Heart right ventricle (tissue), 16 donors: Measurements from ENCODE around the gene DNAH14. TPM values are rescaled to one million over a fixed set of nuclear protein-coding genes. Genes with fewer than 3 reads are reported as not detected.
"Not testable (repeated sequence)": the region's sequence is repeated elsewhere in the genome, so short reads cannot be mapped to it uniquely, and the experiment has no call there.

ENCODE experiments used
- ATAC-seq, 8 donors: fragments of 200-7000 bp; cut with Tn5 transposase; one replicate each; pipeline ENCODE4 v1.9.1; 2020; ENCODE audit warnings: mild to moderate bottlenecking in 8 of 8, moderate library complexity in 8 of 8, moderate number of reproducible peaks in 1 of 8
- DNase-seq, 2 donors: peaks; one replicate each; pipeline ENCODE4 v3.0.0-alpha.2; 2020
- H3K27ac ChIP-seq, 10 donors: fragments of 200-600 bp; sonication (generic) in 2 of 10; one replicate each; pipeline versions ENCODE4 v1.5.0 to v1.8.0; 2020 to 2022; ENCODE audit warnings: mild to moderate bottlenecking in 3 of 10
- H3K27me3 ChIP-seq, 7 donors: fragments of 200-600 bp; one replicate each; pipeline ENCODE4 v1.8.0; 2021 to 2022; ENCODE audit warnings: mild to moderate bottlenecking in 2 of 7
- H3K36me3 ChIP-seq, 9 donors: fragments of 200-600 bp; sonication (generic) in 1 of 9; one replicate each; pipeline versions ENCODE4 v1.5.0 to v1.8.0; 2020 to 2022; ENCODE audit warnings: mild to moderate bottlenecking in 2 of 9
- H3K4me1 ChIP-seq, 9 donors: fragments of 200-600 bp; sonication (generic) in 1 of 9; one replicate each; pipeline versions ENCODE4 v1.5.0 to v1.8.0; 2020 to 2022; ENCODE audit warnings: mild to moderate bottlenecking in 4 of 9
- H3K4me3 ChIP-seq, 10 donors: fragments of 200-600 bp; sonication (generic) in 2 of 10; one replicate each; pipeline versions ENCODE4 v1.5.0 to v1.8.0; 2020 to 2022; ENCODE audit warnings: mild to moderate bottlenecking in 7 of 10, moderate library complexity in 2 of 10
- H3K9me3 ChIP-seq, 11 donors: fragments of 200-600 bp in 10 of 11; sonication (generic) in 2 of 11; one replicate each; pipeline versions ENCODE4 v1.5.0 to v1.8.0; 2013 to 2022; ENCODE audit warnings: mild to moderate bottlenecking in 2 of 11, control low read depth in 1 of 11, moderate library complexity in 1 of 11
- CTCF ChIP-seq, 9 donors: fragments of 200-600 bp; sonication (generic) in 2 of 9; IDR thresholded peaks; one replicate each; pipeline versions ENCODE4 v1.5.0 to v1.8.0; 2021 to 2022; ENCODE audit warnings: antibody characterized with exemption in 9 of 9, mild to moderate bottlenecking in 5 of 9, moderate library complexity in 1 of 9
- WGBS, 2 donors: extraction: QIAGEN DNeasy Blood & Tissue Kit; methylation state at CpG; one replicate each; pipeline ENCODE4 v1.1.7; 2013; ENCODE audit warnings: inconsistent platforms in 1 of 2; 5-methylcytosine and 5-hydroxymethylcytosine counted together
- intact Hi-C, 10 donors: fragments of 100-400 bp; cut with DNase I; formaldehyde crosslinking; loops; one replicate each; pipeline versions ENCODE4 v1.11.1 to v1.14.2; 2022
- polyA plus RNA-seq, 2 donors: library from polyadenylated mRNA; stranded (reverse); fragments of 200-250 nt; gene quantifications; one replicate each; pipeline ENCODE4 v1.2.3, GENCODE V29; 2013
- total RNA-seq, 10 donors: library from RNA; stranded (reverse); fragmentation: NEBNext Ultra II Directional in 3 of 10; extraction: Animal tissue kit (Norgen Biotek cat#: 25700) in 3 of 10; gene quantifications; one replicate each; pipeline versions ENCODE4 v1.2.1 to v1.2.4, GENCODE V29; 2021 to 2023
- donor health status: Arrhythmogenic right ventricular cardiomyopathy.
- donor health status: ischemic (EF 13 %, LVEDD 7.1; RV severe dilation, severe dysfunction).
- donor health status: healthy with polysubstance abuse.
- donor health status: DM: no; HTN: yes; CAD: no.
- donor health status: DM: no; HTN: no; CAD: no.
- donor health status: ischemic (EF 25% LVEDD 6.9; RV normal size, moderate dysfunction).
- donor health status: ischemic (EF 25% LVEDD 5.7; RV mildly dilated, moderate dysfunction).
- donor health status: healthy.
- donor health status: DM: yes; HTN: yes; CAD: no.
- donor health status: Ischemic cardiomyopathy.
- donor health status: ischemic (EF 35%, LVEDD 5.7; RV mildly dilated, moderate dysfunction).
- donor health status: nonischemic (EF 11% LVEDD 7.7; RV severe dilation, severe dysfunction).
- donor health status: DM: yes; HTN: yes; CAD: no.
- donor health status: PGD.
- donor health status: ischemic (EF 29% LVEDD 5.4; RV normal size, mild dysfunction).
- donor health status: nonischemic (EF 23%, LVEDD 6.1; RV moderate dilation, normal function).

The DNAH14 gene
- total and polyA plus RNA-seq, 12 donors: 0.12 to 8.0 (median 2.0) TPM

- Histone ChIP-seq H3K9me3 (peaks cover 0 to 11% (median 0%) of the 10 kb centered on the region in 11 donors), H3K4me3 (no peak overlapping the region), H3K27me3 (peaks cover 0 to 54% (median 19%) of the 10 kb centered on the region in 7 donors), H3K27ac (no peak overlapping the region), H3K4me1 (no peaks in the 10 kb centered on the region), H3K36me3 (no peaks in the 10 kb centered on the region)
- WGBS, 2 donors: 70 to 75% methylated on average over 4 of the region's 4 CpGs
- TF ChIP-seq CTCF (IDR thresholded peaks at IDR 0.05): no peak
- ATAC-seq: no peak
- DNase-seq: no peak
- intact Hi-C loops: no loop called here
These were observed 47.2 kb upstream of the DNAH14 start for GRCh38 chr1:224882264-224882663.

GRCh38 chr1:224883091-224883490 lies 46.4 kb upstream of the DNAH14 start:
- peaks cover 0 to 11% (median 0%) of the 10 kb centered on the region in 11 donors for H3K9me3 ChIP-seq
- H3K27me3 ChIP-seq: peaks cover 0 to 46% (median 11%) of the 10 kb centered on the region in 7 donors
- H3K4me1 ChIP-seq: no peaks in the 10 kb centered on the region
- TF ChIP-seq CTCF (IDR thresholded peaks at IDR 0.05): no peak
- intact Hi-C loops: no loop called here
- no peaks in the 10 kb centered on the region for H3K36me3 ChIP-seq
- H3K27ac ChIP-seq: no peak overlapping the region
- 79 to 85% methylated on average over 2 of the region's 2 CpGs for WGBS, 2 donors
- ATAC-seq: no peak
- DNase-seq: no peak
- H3K4me3 ChIP-seq: no peak overlapping the region

- Histone ChIP-seq H3K4me1 (no peaks in the 10 kb centered on the region), H3K4me3 (no peak overlapping the region), H3K9me3 (peaks cover 0 to 11% (median 0%) of the 10 kb centered on the region in 11 donors), H3K27ac (no peak overlapping the region), H3K36me3 (no peaks in the 10 kb centered on the region), H3K27me3 (peaks cover 0 to 35% (median 0%) of the 10 kb centered on the region in 7 donors)
- intact Hi-C loops: no loop called here
- TF ChIP-seq CTCF (IDR thresholded peaks at IDR 0.05): no peak
- DNase-seq: no peak
- ATAC-seq: no peak
- WGBS, 2 donors: 28 to 29% methylated on average over 1 of the region's 1 CpG
These were observed 45.1 kb upstream of the DNAH14 start for GRCh38 chr1:224884361-224884801.

GRCh38 chr1:224885376-224885775 lies 44.1 kb upstream of the DNAH14 start:
- DNase-seq, H3K4me3 ChIP-seq, H3K27ac ChIP-seq, H3K4me1 ChIP-seq, H3K36me3 ChIP-seq, ATAC-seq, intact Hi-C loops: not testable (repeated sequence)
- peaks cover 0 to 25% (median 0%) of the 10 kb centered on the region in 7 donors for H3K27me3 ChIP-seq
- WGBS, 2 donors: 82 to 87% methylated on average over 2 of the region's 2 CpGs
- peaks cover 0 to 11% (median 0%) of the 10 kb centered on the region in 11 donors for H3K9me3 ChIP-seq

- intact Hi-C loops: no loop called here
- no peaks in the 10 kb centered on the region for H3K4me1 ChIP-seq
- ATAC-seq: no peak
- H3K27me3 ChIP-seq: peaks cover 0 to 14% (median 0%) of the 10 kb centered on the region in 7 donors
- no peak overlapping the region for H3K4me3 ChIP-seq
- H3K27ac ChIP-seq: no peak overlapping the region
- DNase-seq: no peak
- H3K36me3 ChIP-seq: no peaks in the 10 kb centered on the region
- no peak for TF ChIP-seq CTCF (IDR thresholded peaks at IDR 0.05)
- H3K9me3 ChIP-seq: peaks cover 0 to 12% (median 0%) of the 10 kb centered on the region in 11 donors
- 27 to 36% methylated on average over 3 of the region's 3 CpGs for WGBS, 2 donors
These were observed 34.6 kb upstream of the DNAH14 start for GRCh38 chr1:224894915-224895314.
